GM18511 (cell line): ENCODE data around the gene POLE.

Source experiments
- ATAC-seq: cut with Tn5 transposase; IDR thresholded peaks from one replicate; pipeline ENCODE4 v1.9.1; 2021; ENCODE audit warnings: mild to moderate bottlenecking, moderate library complexity; ENCODE audit not compliant: unreplicated experiment

POLE gene

GRCh38 chr12:132658149-132658894 is 28.8 kb downstream of the POLE start:
- ATAC-seq, result no peak

GRCh38 chr12:132657004-132657727 is 30.0 kb downstream of the POLE start:
- no peak for ATAC-seq

GRCh38 chr12:132653567-132654290 is 33.4 kb downstream of the POLE start:
- no peak for ATAC-seq

- no peak for ATAC-seq
These were observed 35.6 kb downstream of the POLE start for GRCh38 chr12:132651444-132652100.

- no peak for ATAC-seq
These were observed 37.8 kb downstream of the POLE start for GRCh38 chr12:132649226-132649945.

- ATAC-seq, result no peak
These were observed 38.4 kb downstream of the POLE start for GRCh38 chr12:132648616-132649225.

GRCh38 chr12:132647858-132648257 is 39.3 kb downstream of the POLE start:
- no peak for ATAC-seq

GRCh38 chr12:132646850-132647249 is 40.3 kb downstream of the POLE start:
- no peak for ATAC-seq

GRCh38 chr12:132642846-132643835 is 44.0 kb downstream of the POLE start:
- ATAC-seq, result no peak

- no peak for ATAC-seq
These were observed 45.1 kb downstream of the POLE start for GRCh38 chr12:132641811-132642650.

GRCh38 chr12:132640936-132641335 is 46.2 kb downstream of the POLE start:
- ATAC-seq, result no peak

GRCh38 chr12:132639956-132640520 is 47.1 kb downstream of the POLE start:
- ATAC-seq, result no peak

- ATAC-seq, result no peak
These were observed 48.4 kb downstream of the POLE start for GRCh38 chr12:132638541-132639408.

- ATAC-seq, result no peak
These were observed 49.3 kb downstream of the POLE start for GRCh38 chr12:132637811-132638210.

- ATAC-seq, result no peak
These were observed 51.8 kb downstream of the POLE start for GRCh38 chr12:132635076-132635955.
